Left renal pelvis (tissue), 4 donors: ENCODE data around the gene EIF4EBP2. TPM values are rescaled to one million over a fixed set of nuclear protein-coding genes. Genes with fewer than 3 reads are reported as not detected.

ENCODE experiments used
- DNase-seq, 4 donors: peaks; one replicate each; pipeline ENCODE4 v3.0.0-alpha.2; 2013; ENCODE audit warnings: low read depth in 4 of 4, low spot score in 3 of 4
- polyA plus RNA-seq, 4 donors: library from polyadenylated mRNA; unstranded; fragments of 120-200 nt; gene quantifications; one replicate each; pipeline ENCODE4 v1.2.1, GENCODE V29; 2013; ENCODE audit not compliant: insufficient read length in 4 of 4

The EIF4EBP2 gene
- 10 to 100 TPM; 58.8 to 92.2 (median 79.5) TPM for polyA plus RNA-seq

DNA sequence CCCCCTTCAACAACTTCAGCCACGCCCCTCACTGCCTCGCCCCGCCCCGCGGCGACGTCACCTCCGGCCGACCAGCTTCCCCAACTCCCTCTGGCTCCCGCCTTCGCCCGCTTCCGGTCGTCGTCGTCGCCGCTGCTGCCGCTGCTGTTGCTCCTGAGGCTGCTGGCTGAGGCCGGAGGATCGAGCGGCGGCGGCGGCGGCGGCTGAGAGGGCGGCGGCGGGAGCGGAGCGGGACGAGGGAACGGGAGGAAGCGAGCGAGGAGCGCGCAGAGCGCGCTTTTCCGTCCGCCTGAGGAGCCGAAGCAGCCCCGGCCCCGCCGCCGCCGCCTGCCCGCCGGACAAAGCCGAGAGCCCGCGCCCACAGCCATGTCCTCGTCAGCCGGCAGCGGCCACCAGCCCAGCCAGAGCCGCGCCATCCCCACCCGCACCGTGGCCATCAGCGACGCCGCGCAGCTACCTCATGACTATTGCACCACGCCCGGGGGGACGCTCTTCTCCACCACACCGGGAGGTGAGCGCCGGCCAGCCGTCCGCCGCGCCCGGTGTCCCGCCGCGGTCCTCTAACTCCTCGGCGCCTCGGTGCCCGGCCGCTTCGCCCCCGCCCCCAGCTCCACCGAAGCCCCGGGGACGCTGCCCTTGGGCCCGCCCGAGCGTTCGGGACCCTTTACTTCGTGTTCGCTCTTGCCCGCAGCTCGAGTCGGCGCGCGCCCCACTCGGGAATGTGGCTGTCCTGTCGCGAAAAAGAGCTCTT, at the start of gene EIF4EBP2:
Gene EIF4EBP2 (plus strand): TSS at position 110 of the 751 bp plus-strand sequence. CDS start 257 bp downstream, at position 367.
- peak; percentile 91 to 93 (median 92) for DNase-seq

DNA sequence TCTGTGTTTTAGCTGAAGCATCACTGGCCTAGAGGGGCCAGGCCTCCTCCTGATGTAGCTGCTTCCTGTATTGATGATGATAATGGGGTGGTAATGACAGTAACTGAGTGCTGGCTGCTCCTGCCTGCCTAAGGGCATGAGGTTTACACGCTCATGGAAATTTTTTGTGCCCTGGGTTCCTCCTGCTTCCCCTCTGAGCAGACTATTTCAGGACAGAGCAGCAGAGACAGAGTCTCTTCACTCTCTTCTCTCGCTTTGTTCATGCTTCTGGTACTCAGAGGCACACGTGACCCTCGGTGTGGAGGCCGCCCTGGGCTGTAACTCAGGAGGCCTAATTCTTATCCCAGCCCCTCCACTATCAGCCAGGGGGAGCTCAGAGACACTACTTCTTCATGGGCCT, 49.4 kb upstream of the EIF4EBP2 start:
- DNase-seq: no peak

GRCh38 chr10:70355051-70356021, 48.6 kb upstream of the EIF4EBP2 start:
- no peak for DNase-seq

DNA sequence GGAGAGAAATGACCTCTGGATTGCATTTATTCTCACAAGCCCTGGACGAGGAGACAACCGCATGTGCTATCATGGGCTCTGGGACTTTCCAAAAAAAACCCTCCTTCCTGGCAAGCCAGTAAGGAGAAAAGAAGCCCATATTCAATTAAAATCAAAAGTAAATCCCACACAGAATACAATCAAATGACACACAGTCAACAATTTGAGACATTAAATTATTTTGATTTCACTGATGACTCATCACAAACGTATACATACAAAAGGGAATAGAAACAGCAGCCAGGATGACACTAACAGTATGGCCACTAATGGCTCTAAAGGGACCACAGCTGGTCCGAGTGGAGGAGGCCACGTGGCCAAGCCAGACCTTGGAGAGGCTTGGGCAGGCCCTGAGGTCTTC, 46.4 kb upstream of the EIF4EBP2 start:
- no peak for DNase-seq

- DNase-seq: no peak
Observed at GRCh38 chr10:70358446-70358845, 45.5 kb upstream of the EIF4EBP2 start.

GRCh38 chr10:70359017-70359550, 44.9 kb upstream of the EIF4EBP2 start:
- DNase-seq: no peak

GRCh38 chr10:70360215-70360614, 43.7 kb upstream of the EIF4EBP2 start:
- DNase-seq: no peak

DNA sequence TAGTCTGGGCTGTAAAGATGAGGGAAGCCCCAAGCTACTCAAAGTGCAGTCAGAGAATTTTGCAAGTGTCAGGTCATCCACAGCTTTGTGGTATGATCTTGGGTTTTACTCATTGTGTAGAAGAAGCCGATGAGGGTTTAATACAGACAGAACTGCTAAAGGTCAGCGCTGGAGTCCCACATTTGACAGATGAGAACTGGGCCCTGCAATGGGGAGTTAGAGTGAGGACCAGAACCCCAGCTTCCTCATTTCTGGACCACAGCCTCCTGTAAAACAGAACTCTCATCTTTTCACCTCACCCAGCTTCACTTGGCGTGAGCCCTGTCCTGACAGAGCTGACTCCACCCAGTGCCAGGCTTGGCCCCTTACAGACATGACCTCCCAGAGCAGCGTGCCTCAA, 41.6 kb upstream of the EIF4EBP2 start:
- DNase-seq: no peak

DNA sequence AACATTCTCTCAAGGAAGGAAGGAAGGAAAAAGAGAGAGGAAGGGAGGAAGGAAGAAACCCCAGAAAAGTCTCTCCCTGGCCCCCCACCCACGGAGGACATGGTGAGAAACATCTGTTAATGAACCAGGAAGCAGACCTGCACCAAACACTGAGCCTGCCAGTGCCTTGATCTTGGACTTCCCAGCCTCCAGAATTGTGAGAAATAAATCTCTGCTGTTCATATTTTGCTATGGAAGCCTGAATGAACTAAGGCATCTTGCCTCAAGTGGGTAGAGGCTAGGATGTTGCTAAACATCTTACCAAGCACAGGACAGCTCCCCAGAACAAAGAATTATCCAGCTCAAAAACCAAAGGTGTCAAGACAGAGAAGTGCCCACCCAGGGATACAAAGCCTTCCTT, 40.7 kb upstream of the EIF4EBP2 start:
- DNase-seq: no peak

- DNase-seq: peak; percentile 68 to 73 (median 71)
Observed at GRCh38 chr10:70363971-70364771, 39.8 kb upstream of the EIF4EBP2 start.

DNA sequence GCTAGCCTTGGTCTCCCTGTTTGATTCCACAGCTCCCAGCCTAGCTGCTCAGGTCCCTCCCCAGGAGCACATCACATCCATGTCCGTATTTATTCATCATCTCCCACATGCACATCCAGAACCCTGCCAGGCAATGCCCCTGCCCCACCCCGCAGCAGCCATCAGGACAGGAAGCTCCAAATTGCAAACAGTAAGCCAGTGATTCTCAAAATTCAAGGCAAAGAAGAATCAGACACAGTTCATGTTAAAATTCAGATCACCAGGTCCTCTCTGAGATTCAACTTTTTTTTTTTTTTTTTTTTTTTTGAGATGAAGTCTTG, 39.2 kb upstream of the EIF4EBP2 start:
- DNase-seq: no peak

GRCh38 chr10:70367195-70367796, 36.6 kb upstream of the EIF4EBP2 start:
- DNase-seq: no peak

DNA sequence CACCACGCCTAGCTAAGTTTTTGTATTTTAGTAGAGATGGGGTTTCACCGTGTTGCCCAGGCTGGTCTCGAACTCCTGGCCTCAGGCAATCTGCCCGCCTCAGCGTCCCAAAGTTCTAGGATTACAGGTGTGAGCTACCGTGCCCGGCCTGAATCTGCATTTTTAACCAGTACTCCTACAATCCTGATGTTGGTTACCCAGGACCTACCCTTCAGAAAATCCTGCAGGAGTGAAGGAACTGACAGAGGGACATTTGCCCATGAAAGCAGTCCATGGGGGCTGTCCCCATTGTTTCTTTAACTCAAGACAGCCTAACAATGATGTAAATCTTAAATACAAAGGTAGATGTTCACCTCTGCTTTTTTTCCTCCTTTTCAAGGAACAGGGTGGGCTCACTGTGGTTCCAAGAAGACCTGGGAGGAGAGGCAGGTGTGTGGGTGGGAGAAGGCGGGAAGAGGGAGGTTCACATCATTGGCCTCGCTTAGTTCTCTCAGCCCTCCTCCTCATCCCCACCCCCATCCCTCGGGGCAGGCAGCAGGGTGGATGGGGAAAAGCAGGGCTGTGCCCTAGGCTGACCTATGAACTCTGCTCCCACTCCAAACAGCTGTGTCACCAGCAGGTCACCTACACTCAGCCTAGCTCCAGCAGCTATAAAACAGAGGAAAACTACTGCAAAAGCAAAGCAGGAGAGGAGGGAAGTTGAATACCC, 35.0 kb upstream of the EIF4EBP2 start:
- no peak for DNase-seq

- no peak for DNase-seq
Observed at GRCh38 chr10:70369498-70370018, 34.4 kb upstream of the EIF4EBP2 start.

- DNase-seq: no peak
Observed at GRCh38 chr10:70370766-70371165, 33.2 kb upstream of the EIF4EBP2 start.

- no peak for DNase-seq
Observed at GRCh38 chr10:70371846-70372245, 32.1 kb upstream of the EIF4EBP2 start.

DNA sequence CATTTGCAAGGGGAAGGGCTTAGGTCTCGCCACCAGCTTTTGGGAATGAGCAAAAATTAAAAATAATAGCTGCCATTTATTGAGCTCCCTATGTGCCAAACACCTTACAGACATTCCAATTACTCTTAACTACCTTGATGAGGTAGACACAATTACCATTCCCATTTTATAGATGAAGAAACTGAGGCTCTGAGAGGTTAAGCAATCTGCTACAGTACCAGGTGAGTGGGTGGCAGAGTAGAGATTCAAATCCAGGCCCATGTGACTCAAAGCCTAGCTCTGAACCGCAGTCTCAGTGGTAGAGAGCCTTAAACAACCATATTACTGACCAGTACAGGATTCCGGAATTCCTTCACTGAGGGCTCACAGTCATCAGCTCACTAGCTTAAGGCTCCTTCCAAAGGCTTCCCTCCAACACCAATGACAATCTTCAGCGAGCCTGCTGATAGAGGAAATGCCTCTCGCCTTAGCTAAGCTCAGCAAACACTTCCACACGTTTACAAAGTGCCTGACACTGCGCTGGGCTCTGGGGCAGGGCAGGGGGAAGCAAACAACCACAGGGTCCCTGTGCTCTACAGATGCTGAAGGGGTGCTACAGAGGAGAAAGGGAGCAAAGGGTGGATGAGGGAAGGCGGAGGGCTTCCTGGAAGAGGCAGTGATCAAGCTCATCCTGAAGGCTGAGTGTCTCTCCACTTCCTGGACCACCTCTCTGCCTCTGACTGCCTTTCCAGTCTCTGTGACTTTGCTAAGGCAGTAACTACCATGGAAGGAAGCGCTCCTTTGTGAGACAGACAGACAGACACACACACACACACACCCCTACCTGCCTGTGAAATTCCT, 28.9 kb upstream of the EIF4EBP2 start:
- no peak for DNase-seq
